Hepatocyte (in vitro differentiated cells): ENCODE measurements around the gene SUN2. TPM values are rescaled to one million over a fixed set of nuclear protein-coding genes. Genes with fewer than 3 reads are reported as not detected.

Experiments
- DNase-seq: peaks from one replicate; pipeline ENCODE4 v3.0.0-alpha.2; 2016; ENCODE audit warnings: low spot score
- H2AFZ ChIP-seq: fragments of 200-600 bp; sonication (generic); 2 replicates; pipeline ENCODE4 v1.6.0; 2016; ENCODE audit warnings: antibody characterized with exemption, mild to moderate bottlenecking
- H3K27ac ChIP-seq: fragments of 200-600 bp; sonication (generic); 2 replicates; pipeline ENCODE4 v1.5.1; 2016; ENCODE audit warnings: mild to moderate bottlenecking
- H3K27me3 ChIP-seq: fragments of 200-600 bp; sonication (generic); 2 replicates; pipeline ENCODE4 v1.6.1; 2016
- H3K36me3 ChIP-seq: fragments of 200-600 bp; sonication (generic); replicated peaks from 2 replicates; pipeline ENCODE4 v1.5.1; 2016; ENCODE audit warnings: low read depth; ENCODE audit not compliant: insufficient read depth
- H3K4me1 ChIP-seq: fragments of 200-600 bp; sonication (generic); 2 replicates; pipeline ENCODE4 v1.5.1; 2016; ENCODE audit warnings: mild to moderate bottlenecking, moderate library complexity; ENCODE audit not compliant: insufficient read depth
- H3K4me2 ChIP-seq: fragments of 200-600 bp; sonication (generic); 2 replicates; pipeline ENCODE4 v1.6.0; 2016
- H3K4me3 ChIP-seq: fragments of 200-600 bp; sonication (generic); 2 replicates; pipeline ENCODE4 v1.5.1; 2016; ENCODE audit warnings: mild to moderate bottlenecking
- H3K79me2 ChIP-seq: fragments of 200-600 bp; sonication (generic); 2 replicates; pipeline ENCODE4 v1.6.0; 2017; ENCODE audit warnings: mild to moderate bottlenecking
- H3K9me2 ChIP-seq: fragments of 200-600 bp; sonication (generic); replicated peaks from 2 replicates; pipeline ENCODE4 v1.6.0; 2017; ENCODE audit warnings: mild to moderate bottlenecking; ENCODE audit not compliant: insufficient read depth
- H3K9me3 ChIP-seq: fragments of 200-600 bp; sonication (generic); 2 replicates; pipeline ENCODE4 v1.5.1; 2016; ENCODE audit warnings: low read depth, mild to moderate bottlenecking
- H4K20me1 ChIP-seq: fragments of 200-600 bp; sonication (generic); 2 replicates; pipeline ENCODE4 v1.6.0; 2016; ENCODE audit warnings: mild to moderate bottlenecking; ENCODE audit not compliant: insufficient read depth, poor library complexity, severe bottlenecking
- CTCF ChIP-seq: fragments of 200-600 bp; sonication (generic); IDR thresholded peaks from 2 replicates; pipeline ENCODE4 v1.5.1; 2016; ENCODE audit warnings: antibody characterized with exemption, mild to moderate bottlenecking; ENCODE audit not compliant: poor library complexity
- EZH2 ChIP-seq: fragments of 200-600 bp; sonication (generic); IDR thresholded peaks from 2 replicates; pipeline ENCODE4 v1.6.1; 2016; ENCODE audit warnings: antibody characterized with exemption, mild to moderate bottlenecking, borderline replicate concordance
- EZH2phosphoT487 ChIP-seq: fragments of 200-600 bp; sonication (generic); IDR thresholded peaks from one replicate; pipeline ENCODE4 v1.6.1; 2018; ENCODE audit warnings: antibody characterized with exemption, mild to moderate bottlenecking, low read depth, moderate library complexity; ENCODE audit not compliant: unreplicated experiment, severe bottlenecking
- WGBS: methylation state at CpG from one replicate; pipeline ENCODE4 v1.1.6; 2016; ENCODE audit warnings: low lambda C conversion rate; ENCODE audit errors: missing lambda C conversion rate; 5-methylcytosine and 5-hydroxymethylcytosine counted together
- polyA plus RNA-seq: library from polyadenylated mRNA; unstranded; fragments of >200 nt; fragmentation: Nextera tagmentation; extraction: Ambion mirVana; gene quantifications from 2 replicates; pipeline ENCODE4 v1.2.1, GENCODE V29; 2016
- total RNA-seq: library from RNA; depleted of rRNA; stranded (reverse); fragments of >200 nt; gene quantifications from 2 replicates; pipeline ENCODE4 v1.2.3, GENCODE V29; 2014

Gene SUN2
- total and polyA plus RNA-seq, 2 experiments from 2014 or later: 56.1 to 70.8 TPM

DNA sequence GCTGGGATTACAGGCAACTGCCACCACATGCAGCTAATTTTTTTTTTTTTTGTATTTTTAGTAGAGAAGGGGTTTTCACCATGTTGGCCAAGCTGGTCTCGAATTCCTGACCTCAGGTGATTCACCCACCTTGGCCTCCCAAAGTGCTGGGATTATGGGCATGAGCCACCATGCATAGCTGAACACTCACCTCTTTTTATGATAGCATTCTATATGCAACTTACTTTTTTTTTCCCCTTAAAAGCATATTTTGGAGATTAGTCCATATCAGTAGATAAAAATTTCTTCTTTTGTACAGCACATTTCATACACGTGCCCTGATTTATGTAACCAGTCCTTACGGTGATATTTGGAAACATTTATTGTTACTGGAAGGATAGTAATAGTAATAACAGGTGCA is 35.4 kb downstream of the SUN2 start:
- 94% methylated on average over 3 of the region's 3 CpGs for WGBS
- H3K9me3 ChIP-seq: no peaks in the 10 kb centered on the region
- H4K20me1 ChIP-seq: peaks cover 11% of the 10 kb centered on the region
- DNase-seq: no peak
- no peaks in the 10 kb centered on the region for H3K36me3 ChIP-seq
- no peak overlapping the region for H3K4me2 ChIP-seq
- H3K4me1 ChIP-seq: peaks cover 4% of the 10 kb centered on the region
- H3K27me3 ChIP-seq: no peaks in the 10 kb centered on the region
- H3K9me2 ChIP-seq: no peaks in the 10 kb centered on the region
- peaks cover 21% of the 10 kb centered on the region for H3K79me2 ChIP-seq
- H3K4me3 ChIP-seq: no peak overlapping the region
- H3K27ac ChIP-seq: no peak overlapping the region
- no peak for TF ChIP-seq EZH2
- no peak for TF ChIP-seq EZH2phosphoT487
- no peak for TF ChIP-seq CTCF
- no peak overlapping the region for H2AFZ ChIP-seq

GRCh38 chr22:38719196-38719595 is 36.6 kb downstream of the SUN2 start:
- H4K20me1 ChIP-seq: peaks cover 22% of the 10 kb centered on the region
- peak overlapping the region; percentile 10 for H3K27ac ChIP-seq
- H3K4me2 ChIP-seq: no peak overlapping the region
- no peak overlapping the region for H2AFZ ChIP-seq
- no peaks in the 10 kb centered on the region for H3K27me3 ChIP-seq
- no peaks in the 10 kb centered on the region for H3K9me2 ChIP-seq
- H3K9me3 ChIP-seq: no peaks in the 10 kb centered on the region
- peaks cover 4% of the 10 kb centered on the region for H3K4me1 ChIP-seq
- no peak for DNase-seq
- H3K4me3 ChIP-seq: no peak overlapping the region
- 98% methylated on average over 6 of the region's 6 CpGs for WGBS
- peaks cover 32% of the 10 kb centered on the region for H3K79me2 ChIP-seq
- H3K36me3 ChIP-seq: no peaks in the 10 kb centered on the region
- TF ChIP-seq EZH2phosphoT487: no peak
- no peak for TF ChIP-seq CTCF
- no peak for TF ChIP-seq EZH2

- peak; percentile 29 for TF ChIP-seq CTCF
- TF ChIP-seq EZH2: no peak
- H3K4me2 ChIP-seq: no peak overlapping the region
- peaks cover 40% of the 10 kb centered on the region for H3K79me2 ChIP-seq
- H3K27me3 ChIP-seq: no peaks in the 10 kb centered on the region
- H3K4me3 ChIP-seq: no peak overlapping the region
- H2AFZ ChIP-seq: no peak overlapping the region
- H3K36me3 ChIP-seq: no peaks in the 10 kb centered on the region
- no peaks in the 10 kb centered on the region for H3K9me2 ChIP-seq
- H4K20me1 ChIP-seq: peaks cover 29% of the 10 kb centered on the region
- peak; percentile 86 for DNase-seq
- no peaks in the 10 kb centered on the region for H3K9me3 ChIP-seq
- WGBS: 48% methylated on average over 6 of the region's 6 CpGs
- H3K27ac ChIP-seq: peak overlapping the region; percentile 36
- H3K4me1 ChIP-seq: peaks cover 4% of the 10 kb centered on the region
Observed at GRCh38 chr22:38718414-38718813, 37.4 kb downstream of the SUN2 start.

DNA sequence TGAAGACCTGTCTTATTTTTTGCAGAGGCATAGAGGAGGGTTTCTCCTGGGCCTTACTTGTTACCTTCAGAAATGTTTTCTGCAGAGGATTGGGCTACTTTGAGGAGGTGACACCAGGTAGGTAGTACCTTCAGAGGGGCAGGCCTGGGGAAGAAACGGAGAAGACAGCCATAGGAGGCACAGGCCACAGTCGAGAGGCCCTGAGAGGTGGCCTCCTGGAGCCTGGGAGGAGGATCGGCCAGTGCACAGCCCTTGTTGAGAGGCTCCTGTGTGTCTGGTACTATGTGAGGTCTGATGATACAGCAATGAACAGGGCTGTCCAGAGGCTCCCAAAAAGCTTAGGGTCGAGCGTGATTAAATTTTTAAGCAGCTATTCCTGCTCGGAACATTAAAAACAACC is 38.6 kb downstream of the SUN2 start:
- Histone ChIP-seq H3K4me1 (peaks cover 4% of the 10 kb centered on the region), H3K27ac (no peak overlapping the region), H3K27me3 (no peaks in the 10 kb centered on the region), H3K79me2 (peaks cover 52% of the 10 kb centered on the region), H3K9me3 (no peaks in the 10 kb centered on the region), H3K4me2 (no peak overlapping the region), H3K36me3 (no peaks in the 10 kb centered on the region), H2AFZ (no peak overlapping the region), H4K20me1 (peaks cover 41% of the 10 kb centered on the region), H3K9me2 (no peaks in the 10 kb centered on the region), H3K4me3 (no peak overlapping the region)
- no peak for TF ChIP-seq CTCF
- no peak for TF ChIP-seq EZH2
- TF ChIP-seq EZH2phosphoT487: no peak
- WGBS: 92% methylated on average over 6 of the region's 6 CpGs
- DNase-seq: no peak
